Activated naive CD8-positive, alpha-beta T cell treated with anti-CD3 and anti-CD28 coated beads for 36 hours (primary cell): ENCODE data around the gene PPIB. TPM values are rescaled to one million over a fixed set of nuclear protein-coding genes. Genes with fewer than 3 reads are reported as not detected.
A peak's percentile ranks its signal among the peaks of the same experiment; 100 is the strongest.

ENCODE experiments used
- DNase-seq: peaks from one replicate; pipeline ENCODE4 v3.0.0; 2021
- H3K27ac Mint-ChIP-seq: one replicate; pipeline ENCODE4 v1.8.0; 2022; ENCODE audit warnings: mild to moderate bottlenecking, moderate library complexity, mixed read lengths
- H3K27me3 Mint-ChIP-seq: one replicate; pipeline ENCODE4 v1.8.0; 2022; ENCODE audit warnings: mild to moderate bottlenecking, mixed read lengths
- H3K36me3 Mint-ChIP-seq: one replicate; pipeline ENCODE4 v1.8.0; 2021; ENCODE audit warnings: mild to moderate bottlenecking, mixed read lengths
- H3K4me1 Mint-ChIP-seq: one replicate; pipeline ENCODE4 v1.8.0; 2021; ENCODE audit warnings: mixed read lengths
- H3K4me3 Mint-ChIP-seq: one replicate; pipeline ENCODE4 v1.8.0; 2022; ENCODE audit warnings: mild to moderate bottlenecking, moderate library complexity, mixed read lengths
- H3K9me3 Mint-ChIP-seq: one replicate; pipeline ENCODE4 v1.8.0; 2022; ENCODE audit warnings: mixed read lengths
- total RNA-seq, 2 experiments: library from RNA; stranded (reverse); gene quantifications; one replicate each; pipeline ENCODE4 v1.2.3, GENCODE V29; 2021

Gene PPIB
- 100 to 1,000 TPM; 315 to 318 TPM for total RNA-seq

GRCh38 chr15:64162869-64163658 is at the start of gene PPIB:
PPIB (minus strand) TSS chr15:64163022; CDS start chr15:64162986, 36 bp downstream.
- H3K4me1 Mint-ChIP-seq, result peaks cover 42% of the 10 kb centered on the region
- DNase-seq, result peak; percentile 98
- peak within 1 kb of the TSS; percentile 93 for H3K27ac Mint-ChIP-seq
- H3K4me3 Mint-ChIP-seq, result peak within 1 kb of the TSS; percentile 90
- no peaks in the 10 kb centered on the region for H3K9me3 Mint-ChIP-seq
- no peaks in the 10 kb centered on the region for H3K27me3 Mint-ChIP-seq
- H3K36me3 Mint-ChIP-seq, result peaks cover 28% of the 10 kb centered on the region

- Mint-ChIP-seq H3K9me3 (no peaks in the 10 kb centered on the region), H3K4me1 (peaks cover 6% of the 10 kb centered on the region), H3K27me3 (no peaks in the 10 kb centered on the region), H3K27ac (no peak overlapping the region), H3K4me3 (no peak overlapping the region), H3K36me3 (no peaks in the 10 kb centered on the region)
- no peak for DNase-seq
Observed at GRCh38 chr15:64211696-64212095, 48.9 kb upstream of the PPIB start.

GRCh38 chr15:64210371-64210770 is 47.5 kb upstream of the PPIB start:
- no peak overlapping the region for H3K27ac Mint-ChIP-seq
- H3K9me3 Mint-ChIP-seq, result no peaks in the 10 kb centered on the region

GRCh38 chr15:64209680-64210334 is 47.0 kb upstream of the PPIB start:
- Mint-ChIP-seq H3K27ac (no peak overlapping the region), H3K9me3 (no peaks in the 10 kb centered on the region), H3K27me3 (no peaks in the 10 kb centered on the region), H3K4me1 (peaks cover 6% of the 10 kb centered on the region), H3K4me3 (no peak overlapping the region), H3K36me3 (no peaks in the 10 kb centered on the region)
- no peak for DNase-seq

More at GRCh38 chr15:64210371-64210770, 47.5 kb upstream of the PPIB start:
- Mint-ChIP-seq H3K36me3 (no peaks in the 10 kb centered on the region), H3K4me3 (no peak overlapping the region), H3K27me3 (no peaks in the 10 kb centered on the region), H3K4me1 (peaks cover 6% of the 10 kb centered on the region)
- DNase-seq, result no peak

GRCh38 chr15:64205202-64205601 is 42.4 kb upstream of the PPIB start:
- H3K27ac Mint-ChIP-seq, result no peak overlapping the region
- no peaks in the 10 kb centered on the region for H3K9me3 Mint-ChIP-seq
- peaks cover 5% of the 10 kb centered on the region for H3K4me1 Mint-ChIP-seq
- DNase-seq, result no peak
- H3K27me3 Mint-ChIP-seq, result no peaks in the 10 kb centered on the region
- peaks cover 7% of the 10 kb centered on the region for H3K36me3 Mint-ChIP-seq
- no peak overlapping the region for H3K4me3 Mint-ChIP-seq

GRCh38 chr15:64197425-64197824 is 34.6 kb upstream of the PPIB start:
- no peak overlapping the region for H3K4me3 Mint-ChIP-seq
- no peaks in the 10 kb centered on the region for H3K27me3 Mint-ChIP-seq
- no peaks in the 10 kb centered on the region for H3K9me3 Mint-ChIP-seq
- H3K36me3 Mint-ChIP-seq, result peaks cover 11% of the 10 kb centered on the region
- H3K4me1 Mint-ChIP-seq, result no peaks in the 10 kb centered on the region
- H3K27ac Mint-ChIP-seq, result no peak overlapping the region
- no peak for DNase-seq

GRCh38 chr15:64193971-64194370 is 31.1 kb upstream of the PPIB start:
- DNase-seq, result no peak
- H3K4me1 Mint-ChIP-seq, result no peaks in the 10 kb centered on the region
- H3K4me3 Mint-ChIP-seq, result no peak overlapping the region
- H3K27me3 Mint-ChIP-seq, result no peaks in the 10 kb centered on the region
- no peak overlapping the region for H3K27ac Mint-ChIP-seq
- peaks cover 3% of the 10 kb centered on the region for H3K36me3 Mint-ChIP-seq
- H3K9me3 Mint-ChIP-seq, result no peaks in the 10 kb centered on the region

- no peaks in the 10 kb centered on the region for H3K27me3 Mint-ChIP-seq
- no peaks in the 10 kb centered on the region for H3K4me1 Mint-ChIP-seq
- H3K9me3 Mint-ChIP-seq, result no peaks in the 10 kb centered on the region
- H3K4me3 Mint-ChIP-seq, result no peak overlapping the region
- H3K27ac Mint-ChIP-seq, result peak overlapping the region; percentile 16
- DNase-seq, result no peak
- H3K36me3 Mint-ChIP-seq, result peaks cover 6% of the 10 kb centered on the region
Observed at GRCh38 chr15:64191971-64192830, 29.4 kb upstream of the PPIB start.

GRCh38 chr15:64187396-64188191 is 24.8 kb upstream of the PPIB start:
- H3K36me3 Mint-ChIP-seq, result peaks cover 9% of the 10 kb centered on the region
- no peak for DNase-seq
- H3K27ac Mint-ChIP-seq, result no peak overlapping the region
- H3K4me3 Mint-ChIP-seq, result no peak overlapping the region
- H3K9me3 Mint-ChIP-seq, result no peaks in the 10 kb centered on the region
- no peaks in the 10 kb centered on the region for H3K27me3 Mint-ChIP-seq
- no peaks in the 10 kb centered on the region for H3K4me1 Mint-ChIP-seq

- H3K36me3 Mint-ChIP-seq, result peaks cover 9% of the 10 kb centered on the region
- no peaks in the 10 kb centered on the region for H3K9me3 Mint-ChIP-seq
Observed at GRCh38 chr15:64185146-64185911, 22.5 kb upstream of the PPIB start.

GRCh38 chr15:64182859-64183370 is 20.1 kb upstream of the PPIB start:
- Mint-ChIP-seq H3K36me3 (peaks cover 9% of the 10 kb centered on the region), H3K4me3 (no peak overlapping the region), H3K27ac (no peak overlapping the region), H3K4me1 (no peaks in the 10 kb centered on the region), H3K9me3 (no peaks in the 10 kb centered on the region), H3K27me3 (no peaks in the 10 kb centered on the region)
- DNase-seq, result no peak

More at GRCh38 chr15:64185146-64185911, 22.5 kb upstream of the PPIB start:
- Mint-ChIP-seq H3K27me3 (no peaks in the 10 kb centered on the region), H3K4me1 (no peaks in the 10 kb centered on the region), H3K4me3 (no peak overlapping the region), H3K27ac (no peak overlapping the region)
- DNase-seq, result no peak

- Mint-ChIP-seq H3K9me3 (no peaks in the 10 kb centered on the region), H3K27ac (no peak overlapping the region), H3K4me1 (no peaks in the 10 kb centered on the region), H3K27me3 (no peaks in the 10 kb centered on the region), H3K36me3 (peaks cover 4% of the 10 kb centered on the region), H3K4me3 (no peak overlapping the region)
- no peak for DNase-seq
Observed at GRCh38 chr15:64180235-64180824, 17.5 kb upstream of the PPIB start.

GRCh38 chr15:64166102-64166890 is 3.5 kb upstream of the PPIB start:
- H3K27me3 Mint-ChIP-seq, result no peaks in the 10 kb centered on the region

More at GRCh38 chr15:64166102-64166890, 3.5 kb upstream of the PPIB start:
- no peaks in the 10 kb centered on the region for H3K9me3 Mint-ChIP-seq
- no peak overlapping the region for H3K27ac Mint-ChIP-seq
- DNase-seq, result no peak
- no peak overlapping the region for H3K4me3 Mint-ChIP-seq
- peaks cover 21% of the 10 kb centered on the region for H3K4me1 Mint-ChIP-seq
- H3K36me3 Mint-ChIP-seq, result peaks cover 19% of the 10 kb centered on the region
